ENCODE measurements around the gene IQCH.

IQCH gene

DNA sequence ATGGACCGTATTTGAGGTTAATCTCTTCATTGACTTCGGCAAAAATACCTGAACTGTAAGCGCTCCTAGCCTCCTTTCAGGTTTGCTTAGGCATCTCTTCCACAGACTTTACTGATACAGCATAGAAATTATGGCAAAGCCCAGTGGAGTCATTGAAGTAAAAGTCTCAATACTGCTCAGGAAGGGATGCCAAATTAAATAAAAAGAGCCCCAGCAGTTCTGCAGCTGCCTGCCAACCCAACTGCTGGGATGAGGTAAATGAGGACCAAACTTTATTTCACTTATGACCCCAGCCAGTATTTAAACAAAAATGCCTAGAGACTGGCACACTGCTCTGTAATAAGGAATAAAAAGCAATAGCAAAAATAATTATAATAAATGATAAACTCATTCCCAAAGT, 65.4 kb downstream of the IQCH start:
- H3K4me3 ChIP-seq = no peak overlapping the region
- H3K36me3 ChIP-seq (ENCODE audit: insufficient read depth, low read length) = no peaks in the 10 kb centered on the region
- TF ChIP-seq EZH2 (IDR thresholded peaks at IDR 0.05) (no peak), FOXP2 (optimal IDR thresholded peaks at IDR 0.05; ENCODE audit: control extremely low read depth, extremely low read length, insufficient read depth) (no peak), POLR2AphosphoS5 (IDR thresholded peaks at IDR 0.05; ENCODE audit: borderline replicate concordance, low read depth, low read length) (no peak)
- DNase-seq (ENCODE audit: low read depth, low spot score) = no peak
- H3K27ac ChIP-seq = no peak overlapping the region
- H3K9me3 ChIP-seq (ENCODE audit: low read depth, low read length) = no peaks in the 10 kb centered on the region
- no peak overlapping the region for H3K9ac ChIP-seq (ENCODE audit: insufficient read length)

DNA sequence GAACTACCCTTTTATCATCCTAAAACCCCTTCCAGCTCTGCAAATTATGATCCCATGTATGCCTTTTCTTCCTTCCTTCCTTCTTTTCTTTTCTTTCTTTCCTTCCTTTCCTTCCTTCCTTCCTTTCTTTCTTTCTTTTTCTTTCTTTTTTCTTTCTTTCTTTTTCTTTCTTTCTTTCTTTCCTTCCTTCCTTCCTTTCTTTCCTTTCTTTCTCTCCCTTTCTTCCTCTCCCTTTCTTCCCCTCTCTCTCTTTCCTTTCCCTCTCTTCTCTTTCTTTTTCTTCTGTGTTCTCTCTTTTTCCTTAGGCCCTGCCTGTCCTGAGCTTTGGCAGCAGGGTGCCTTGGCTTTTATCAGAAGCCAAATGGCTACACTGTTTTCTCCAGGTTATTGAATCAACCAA, 66.8 kb downstream of the IQCH start:
- H3K27ac ChIP-seq = no peak overlapping the region

DNA sequence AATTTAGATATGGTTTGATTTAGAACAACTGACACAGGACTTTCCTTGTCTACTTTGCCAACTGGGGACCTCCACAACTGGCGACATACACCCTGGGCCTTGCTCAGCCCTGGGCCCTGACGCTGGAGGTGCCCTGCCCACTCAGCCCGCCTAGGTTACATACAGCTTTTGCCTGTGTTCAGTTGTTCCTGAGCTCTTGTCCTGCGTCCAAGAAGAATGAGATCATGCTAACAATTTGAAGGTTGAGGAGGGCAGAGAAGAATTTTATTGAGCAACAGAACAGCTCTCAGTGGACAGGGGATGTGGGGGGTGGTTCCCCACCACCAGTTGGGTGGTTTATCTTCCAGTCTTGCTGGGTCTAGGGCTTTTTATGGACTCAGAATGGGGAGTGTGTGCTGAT, 67.9 kb downstream of the IQCH start:
- Histone ChIP-seq H3K9me3 (ENCODE audit: low read depth, low read length) (no peaks in the 10 kb centered on the region), H3K27ac (no peak overlapping the region), H3K9ac (ENCODE audit: insufficient read length) (no peak overlapping the region), H3K4me3 (no peak overlapping the region), H3K36me3 (ENCODE audit: insufficient read depth, low read length) (no peaks in the 10 kb centered on the region)
- no peak for TF ChIP-seq POLR2AphosphoS5 (IDR thresholded peaks at IDR 0.05; ENCODE audit: borderline replicate concordance, low read depth, low read length)
- DNase-seq (ENCODE audit: low read depth, low spot score) = no peak

More for the DNA sequence above, 66.8 kb downstream of the IQCH start:
- Histone ChIP-seq H3K4me3 (no peak overlapping the region), H3K36me3 (ENCODE audit: insufficient read depth, low read length) (no peaks in the 10 kb centered on the region), H3K9me3 (ENCODE audit: low read depth, low read length) (no peaks in the 10 kb centered on the region), H3K9ac (ENCODE audit: insufficient read length) (no peak overlapping the region)
- DNase-seq (ENCODE audit: low read depth, low spot score) = no peak
- no peak for TF ChIP-seq POLR2AphosphoS5 (IDR thresholded peaks at IDR 0.05; ENCODE audit: borderline replicate concordance, low read depth, low read length)
- TF ChIP-seq FOXP2 (optimal IDR thresholded peaks at IDR 0.05; ENCODE audit: control extremely low read depth, extremely low read length, insufficient read depth) = no peak
- no peak for TF ChIP-seq EZH2 (IDR thresholded peaks at IDR 0.05)

DNA sequence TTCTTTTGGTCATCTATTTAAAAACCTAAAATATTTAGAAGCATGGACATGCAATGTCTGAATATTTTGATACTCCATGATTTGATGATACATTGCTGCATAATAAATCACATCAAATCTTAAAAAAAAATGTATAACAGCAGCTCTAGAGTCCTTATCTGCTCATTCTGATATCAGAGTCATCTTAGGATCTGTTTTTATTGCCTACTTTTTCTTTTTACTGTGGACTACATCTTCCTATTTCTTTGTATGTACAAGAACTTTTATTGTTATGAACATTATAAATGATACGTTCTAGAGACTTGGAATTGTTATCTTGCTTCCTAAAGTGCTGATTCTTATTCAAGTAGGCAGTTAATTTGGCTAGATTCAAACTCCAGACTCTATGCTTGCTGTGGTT, 72.7 kb downstream of the IQCH start:
- Histone ChIP-seq H3K27ac (no peak overlapping the region), H3K9me3 (ENCODE audit: low read depth, low read length) (no peaks in the 10 kb centered on the region), H3K9ac (ENCODE audit: insufficient read length) (no peak overlapping the region), H3K36me3 (ENCODE audit: insufficient read depth, low read length) (no peaks in the 10 kb centered on the region), H3K4me3 (no peak overlapping the region)
- DNase-seq (ENCODE audit: low read depth, low spot score) = no peak
- no peak for TF ChIP-seq EZH2 (IDR thresholded peaks at IDR 0.05)
- TF ChIP-seq FOXP2 (optimal IDR thresholded peaks at IDR 0.05; ENCODE audit: control extremely low read depth, extremely low read length, insufficient read depth) = no peak
- no peak for TF ChIP-seq POLR2AphosphoS5 (IDR thresholded peaks at IDR 0.05; ENCODE audit: borderline replicate concordance, low read depth, low read length)

DNA sequence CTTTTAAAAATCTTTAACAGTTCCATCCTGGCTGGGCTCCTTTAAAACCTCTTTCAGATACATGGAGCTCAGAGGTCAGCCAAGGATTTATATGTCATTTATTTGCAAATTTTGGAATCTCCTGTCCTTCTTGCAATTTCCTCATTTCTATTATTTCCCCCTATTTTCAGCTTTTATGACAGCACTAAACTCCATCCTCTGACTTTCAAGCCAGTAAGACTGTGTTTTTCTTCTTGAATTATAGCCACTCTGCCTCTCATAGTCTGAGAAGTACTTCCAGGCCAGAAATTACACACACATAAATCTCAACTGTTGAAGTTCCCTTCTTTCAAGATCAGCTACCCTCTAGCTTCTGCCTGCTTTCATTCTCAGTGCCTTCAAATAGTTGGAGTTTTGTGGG, 73.2 kb downstream of the IQCH start:
- Histone ChIP-seq H3K9ac (ENCODE audit: insufficient read length) (no peak overlapping the region), H3K27ac (no peak overlapping the region), H3K9me3 (ENCODE audit: low read depth, low read length) (no peaks in the 10 kb centered on the region), H3K36me3 (ENCODE audit: insufficient read depth, low read length) (no peaks in the 10 kb centered on the region), H3K4me3 (no peak overlapping the region)
- no peak for DNase-seq (ENCODE audit: low read depth, low spot score)
- TF ChIP-seq FOXP2 (optimal IDR thresholded peaks at IDR 0.05; ENCODE audit: control extremely low read depth, extremely low read length, insufficient read depth) = no peak

DNA sequence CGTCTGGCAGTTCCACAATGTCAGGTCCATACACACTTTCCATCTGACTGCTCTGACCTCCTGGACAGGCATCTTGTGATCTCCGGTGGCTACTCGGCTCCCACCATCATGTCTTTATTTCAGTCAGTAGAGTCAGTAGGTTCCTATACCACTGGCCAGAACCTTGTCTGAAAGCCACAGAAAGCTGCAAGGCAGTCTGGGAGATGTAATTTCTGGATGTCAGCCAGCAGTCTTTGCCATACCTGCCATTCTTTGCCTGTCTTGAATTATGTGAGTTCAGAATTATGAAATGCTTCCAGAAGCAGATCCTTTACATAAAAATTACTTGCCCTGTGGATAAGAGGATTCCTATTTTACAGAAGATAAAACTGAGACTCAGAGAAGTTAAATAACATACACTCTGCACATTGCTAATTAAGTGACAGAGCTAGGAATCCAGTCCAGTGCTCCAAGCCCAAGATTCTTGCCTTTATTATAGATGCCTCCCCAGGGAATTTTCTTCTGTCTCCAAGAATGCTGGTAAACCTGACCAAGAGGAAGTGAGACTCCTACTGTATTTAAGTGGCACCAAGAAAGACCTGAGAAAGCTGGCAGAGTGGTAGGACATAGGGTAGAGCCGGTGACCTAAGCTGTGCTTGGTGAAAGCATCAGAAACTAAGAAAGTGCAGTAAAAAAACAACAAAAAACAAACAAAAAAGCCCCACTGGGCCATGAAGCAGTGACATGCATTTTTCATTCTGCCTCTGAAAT, 75.6 kb downstream of the IQCH start:
- no peaks in the 10 kb centered on the region for H3K36me3 ChIP-seq (ENCODE audit: insufficient read depth, low read length)
- DNase-seq (ENCODE audit: low read depth, low spot score) = no peak
- no peaks in the 10 kb centered on the region for H3K9me3 ChIP-seq (ENCODE audit: low read depth, low read length)
- TF ChIP-seq FOXP2 (optimal IDR thresholded peaks at IDR 0.05; ENCODE audit: control extremely low read depth, extremely low read length, insufficient read depth) = no peak
- TF ChIP-seq POLR2AphosphoS5 (IDR thresholded peaks at IDR 0.05; ENCODE audit: borderline replicate concordance, low read depth, low read length) = no peak
- TF ChIP-seq EZH2 (IDR thresholded peaks at IDR 0.05) = no peak
- no peak overlapping the region for H3K4me3 ChIP-seq
- no peak overlapping the region for H3K9ac ChIP-seq (ENCODE audit: insufficient read length)
- no peak overlapping the region for H3K27ac ChIP-seq

DNA sequence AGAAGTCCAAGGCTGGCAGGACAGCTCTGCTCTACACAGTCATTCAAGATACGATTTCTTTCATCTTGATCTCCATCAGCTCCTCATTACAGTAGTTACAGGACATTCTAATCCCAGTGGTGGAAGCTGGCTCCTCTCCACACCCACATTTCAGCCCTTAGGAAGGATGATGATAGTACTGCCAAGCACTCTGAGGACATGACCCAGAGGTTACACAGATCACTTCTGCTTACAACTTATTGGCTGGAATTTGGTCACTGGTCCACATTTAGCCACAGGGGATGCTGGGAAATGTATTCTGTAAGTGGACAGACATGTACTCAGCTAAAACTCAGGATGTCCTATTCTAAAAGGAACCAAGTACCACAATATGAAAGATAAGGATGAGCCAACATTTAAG, 77.1 kb downstream of the IQCH start:
- no peak for DNase-seq (ENCODE audit: low read depth, low spot score)
- Histone ChIP-seq H3K9me3 (ENCODE audit: low read depth, low read length) (no peaks in the 10 kb centered on the region), H3K4me3 (no peak overlapping the region), H3K27ac (no peak overlapping the region), H3K36me3 (ENCODE audit: insufficient read depth, low read length) (no peaks in the 10 kb centered on the region), H3K9ac (ENCODE audit: insufficient read length) (no peak overlapping the region)
- TF ChIP-seq POLR2AphosphoS5 (IDR thresholded peaks at IDR 0.05; ENCODE audit: borderline replicate concordance, low read depth, low read length) (no peak), EZH2 (IDR thresholded peaks at IDR 0.05) (no peak), FOXP2 (optimal IDR thresholded peaks at IDR 0.05; ENCODE audit: control extremely low read depth, extremely low read length, insufficient read depth) (no peak)

DNA sequence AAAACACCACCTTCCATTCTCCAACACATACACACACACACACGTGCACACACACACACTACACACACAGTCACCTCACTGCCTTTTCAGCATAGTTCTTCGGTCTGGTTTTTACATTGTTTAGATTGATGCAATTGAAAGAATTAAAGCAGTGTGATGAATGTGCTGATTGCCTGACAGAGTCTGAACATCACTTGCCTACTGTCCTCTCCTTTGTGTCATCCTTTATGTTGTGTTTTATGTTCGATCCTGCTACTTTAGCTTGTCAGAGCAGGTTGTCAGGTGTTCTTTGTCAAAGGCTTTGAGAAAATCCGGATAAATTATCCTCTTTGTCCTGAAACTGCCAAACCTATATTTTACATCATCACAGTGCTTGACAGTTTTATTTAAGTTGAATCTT, 80.4 kb downstream of the IQCH start:
- Histone ChIP-seq H3K4me3 (no peak overlapping the region), H3K9me3 (ENCODE audit: low read depth, low read length) (no peaks in the 10 kb centered on the region), H3K9ac (ENCODE audit: insufficient read length) (no peak overlapping the region), H3K36me3 (ENCODE audit: insufficient read depth, low read length) (no peaks in the 10 kb centered on the region), H3K27ac (no peak overlapping the region)
- TF ChIP-seq FOXP2 (optimal IDR thresholded peaks at IDR 0.05; ENCODE audit: control extremely low read depth, extremely low read length, insufficient read depth) (no peak), EZH2 (IDR thresholded peaks at IDR 0.05) (no peak), POLR2AphosphoS5 (IDR thresholded peaks at IDR 0.05; ENCODE audit: borderline replicate concordance, low read depth, low read length) (no peak)
- DNase-seq (ENCODE audit: low read depth, low spot score) = no peak

DNA sequence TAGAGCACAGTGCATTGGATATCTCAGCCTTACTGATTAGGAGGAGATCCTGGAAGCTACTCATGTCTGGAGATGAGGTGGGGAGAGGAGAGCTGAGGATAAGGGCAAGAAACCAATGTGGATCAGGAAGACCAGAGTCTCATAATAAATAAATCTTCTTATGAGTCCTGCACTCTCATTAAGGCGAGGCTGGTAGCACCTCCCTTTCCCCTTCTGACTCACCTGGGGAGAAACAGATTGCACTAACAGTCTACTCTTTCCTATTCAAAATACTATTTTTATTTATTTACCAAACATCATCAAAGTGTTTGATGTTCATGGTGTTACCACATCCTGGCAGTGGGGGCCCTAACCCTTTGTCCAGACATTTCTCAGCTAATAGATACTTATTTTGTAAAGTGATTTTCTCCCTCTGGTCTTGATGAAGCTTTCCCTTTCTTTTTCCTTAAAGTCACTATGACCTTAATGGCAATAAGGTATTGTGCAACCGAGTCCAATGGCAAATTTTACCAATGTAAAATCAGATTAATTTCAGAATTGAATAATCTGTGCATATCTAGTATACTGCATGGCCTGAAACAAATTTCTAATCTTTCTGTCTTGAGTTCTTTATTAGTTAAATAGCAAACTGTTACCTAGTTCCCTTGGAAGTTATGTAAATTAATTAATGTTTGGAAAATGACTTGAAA, 81.1 kb downstream of the IQCH start:
- Histone ChIP-seq H3K36me3 (ENCODE audit: insufficient read depth, low read length) (no peaks in the 10 kb centered on the region), H3K9ac (ENCODE audit: insufficient read length) (no peak overlapping the region)
- DNase-seq (ENCODE audit: low read depth, low spot score) = no peak

More for the DNA sequence above, 81.1 kb downstream of the IQCH start:
- no peak for TF ChIP-seq POLR2AphosphoS5 (IDR thresholded peaks at IDR 0.05; ENCODE audit: borderline replicate concordance, low read depth, low read length)
- TF ChIP-seq EZH2 (IDR thresholded peaks at IDR 0.05) = no peak
- TF ChIP-seq FOXP2 (optimal IDR thresholded peaks at IDR 0.05; ENCODE audit: control extremely low read depth, extremely low read length, insufficient read depth) = no peak
- no peaks in the 10 kb centered on the region for H3K9me3 ChIP-seq (ENCODE audit: low read depth, low read length)
- H3K27ac ChIP-seq = no peak overlapping the region
- no peak overlapping the region for H3K4me3 ChIP-seq
